Testis (tissue), 3 donors: ENCODE measurements around the gene PRDX4. TPM values are rescaled to one million over a fixed set of nuclear protein-coding genes. Genes with fewer than 3 reads are reported as not detected.

Source experiments
- DNase-seq: peaks from one replicate; pipeline ENCODE4 v3.0.0-alpha.2; 2019
- H3K27ac ChIP-seq, 2 donors: fragments of 200-600 bp; sonication (generic); one replicate each; pipeline ENCODE4 v1.5.1; 2019
- H3K27me3 ChIP-seq: fragments of 200-600 bp; sonication (generic); one replicate; pipeline ENCODE4 v1.5.1; 2019
- H3K36me3 ChIP-seq: fragments of 200-600 bp; sonication (generic); one replicate; pipeline ENCODE4 v1.5.1; 2017; ENCODE audit warnings: low read depth; ENCODE audit errors: missing control alignments
- H3K4me1 ChIP-seq: fragments of 200-600 bp; sonication (generic); one replicate; pipeline ENCODE4 v1.5.1; 2019
- H3K4me3 ChIP-seq, 2 donors: fragments of 200-600 bp; sonication (generic); one replicate each; pipeline ENCODE4 v1.5.1; 2017 to 2019
- H3K9me3 ChIP-seq: fragments of 200-600 bp; sonication (generic); one replicate; pipeline ENCODE4 v1.5.1; 2017
- POLR2A ChIP-seq: fragments of 450-650 bp; IDR thresholded peaks from one replicate; pipeline ENCODE4 v1.6.1; 2017; ENCODE audit warnings: antibody characterized with exemption, mild to moderate bottlenecking, moderate library complexity
- WGBS, 2 donors: methylation state at CpG; one replicate each; pipeline ENCODE4 v1.1.5; 2018; 5-methylcytosine and 5-hydroxymethylcytosine counted together
- intact Hi-C: fragments of 100-400 bp; cut with DNase I; formaldehyde crosslinking; loops from one replicate; pipeline ENCODE4 v1.15.1; 2023; ENCODE audit warnings: low total_unique reads
- polyA plus RNA-seq: library from polyadenylated mRNA; stranded (reverse); fragments of 350-450 nt; fragmentation: Illumina TruSeq; extraction: RNeasy Lipid Tissue Mini Kit (QIAGEN cat#74804); gene quantifications from one replicate; pipeline ENCODE4 v1.2.3, GENCODE V29; 2014; ENCODE audit warnings: low read depth, low replicate concordance; ENCODE audit not compliant: insufficient read depth
- total RNA-seq, 2 donors: library from RNA; depleted of rRNA; stranded (reverse); fragments of >200 nt; gene quantifications; one replicate each; pipeline ENCODE4 v1.2.3, GENCODE V29; 2016
- TF ChIP-seq, protein P1 (sequence below), 3 experiments: fragments of 450-650 bp in 2 of 3; fragments of 200-600 bp in 1 of 3; sonication (generic) in 1 of 3; IDR thresholded peaks; one replicate each; pipeline ENCODE4 v1.5.1; 2016 to 2019; ENCODE audit warnings: antibody characterized with exemption in 3 of 3, mild to moderate bottlenecking in 2 of 3, moderate library complexity in 1 of 3

Gene PRDX4
- total and polyA plus RNA-seq, 3 donors from 2014 or later = 211 to 218 (median 214) TPM

- no peaks in the 10 kb centered on the region for H3K9me3 ChIP-seq
- H3K36me3 ChIP-seq = no peaks in the 10 kb centered on the region
Measured at GRCh38 chrX:23726191-23726590, 58.9 kb downstream of the PRDX4 start.

GRCh38 chrX:23727206-23727605, 59.9 kb downstream of the PRDX4 start:
- 98% methylated on average over 3 of the region's 3 CpGs; no CpG with 5 or more reads in 1 of the 2 donors for WGBS, 2 donors
- H3K4me3 ChIP-seq = no peak overlapping the region
- DNase-seq = no peak
- TF ChIP-seq POLR2A = no peak
- TF ChIP-seq, protein P1, sequence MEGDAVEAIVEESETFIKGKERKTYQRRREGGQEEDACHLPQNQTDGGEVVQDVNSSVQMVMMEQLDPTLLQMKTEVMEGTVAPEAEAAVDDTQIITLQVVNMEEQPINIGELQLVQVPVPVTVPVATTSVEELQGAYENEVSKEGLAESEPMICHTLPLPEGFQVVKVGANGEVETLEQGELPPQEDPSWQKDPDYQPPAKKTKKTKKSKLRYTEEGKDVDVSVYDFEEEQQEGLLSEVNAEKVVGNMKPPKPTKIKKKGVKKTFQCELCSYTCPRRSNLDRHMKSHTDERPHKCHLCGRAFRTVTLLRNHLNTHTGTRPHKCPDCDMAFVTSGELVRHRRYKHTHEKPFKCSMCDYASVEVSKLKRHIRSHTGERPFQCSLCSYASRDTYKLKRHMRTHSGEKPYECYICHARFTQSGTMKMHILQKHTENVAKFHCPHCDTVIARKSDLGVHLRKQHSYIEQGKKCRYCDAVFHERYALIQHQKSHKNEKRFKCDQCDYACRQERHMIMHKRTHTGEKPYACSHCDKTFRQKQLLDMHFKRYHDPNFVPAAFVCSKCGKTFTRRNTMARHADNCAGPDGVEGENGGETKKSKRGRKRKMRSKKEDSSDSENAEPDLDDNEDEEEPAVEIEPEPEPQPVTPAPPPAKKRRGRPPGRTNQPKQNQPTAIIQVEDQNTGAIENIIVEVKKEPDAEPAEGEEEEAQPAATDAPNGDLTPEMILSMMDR (IDR thresholded peaks at IDR 0.05) = no peak
- H3K36me3 ChIP-seq = no peaks in the 10 kb centered on the region
- no peaks in the 10 kb centered on the region for H3K4me1 ChIP-seq
- intact Hi-C loops = no loop called here
- H3K9me3 ChIP-seq = no peaks in the 10 kb centered on the region
- H3K27ac ChIP-seq = no peak overlapping the region
- H3K27me3 ChIP-seq = no peaks in the 10 kb centered on the region

More at GRCh38 chrX:23726191-23726590, 58.9 kb downstream of the PRDX4 start:
- Histone ChIP-seq H3K4me1 (no peaks in the 10 kb centered on the region), H3K4me3 (no peak overlapping the region), H3K27me3 (no peaks in the 10 kb centered on the region), H3K27ac (no peak overlapping the region)
- 64 to 70% methylated on average over 6 of the region's 6 CpGs for WGBS, 2 donors
- no peak for TF ChIP-seq POLR2A
- TF ChIP-seq, protein P1 (IDR thresholded peaks at IDR 0.05) = no peak
- intact Hi-C loops = no loop called here
- DNase-seq = no peak

DNA sequence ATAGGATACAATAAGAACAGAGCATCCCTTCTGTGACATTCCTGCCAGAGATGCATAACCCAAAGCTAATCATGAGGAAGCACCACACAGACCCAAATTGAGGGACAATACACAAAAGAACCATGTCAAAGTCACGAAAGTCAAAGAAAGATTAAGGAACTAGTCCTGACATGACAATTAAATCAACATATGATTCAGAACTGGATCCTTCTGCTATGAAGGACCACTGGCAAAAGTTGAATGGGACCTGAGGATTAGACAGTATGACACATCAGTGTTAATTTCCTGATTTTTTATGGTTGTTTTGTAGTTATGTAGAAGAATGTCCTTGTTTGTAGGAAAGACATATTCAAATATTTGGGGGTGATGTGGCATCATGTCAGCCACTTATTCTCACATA, 61.9 kb downstream of the PRDX4 start:
- Histone ChIP-seq H3K36me3 (no peaks in the 10 kb centered on the region), H3K4me3 (no peak overlapping the region), H3K27me3 (no peaks in the 10 kb centered on the region), H3K4me1 (no peaks in the 10 kb centered on the region), H3K9me3 (no peaks in the 10 kb centered on the region), H3K27ac (no peak overlapping the region)
- intact Hi-C loops = no loop called here
- 83 to 86% methylated on average over 1 of the region's 1 CpG for WGBS, 2 donors
- TF ChIP-seq, protein P1 (IDR thresholded peaks at IDR 0.05) = no peak
- TF ChIP-seq POLR2A = no peak
- no peak for DNase-seq

- no peak overlapping the region for H3K27ac ChIP-seq
- no peaks in the 10 kb centered on the region for H3K36me3 ChIP-seq
- TF ChIP-seq, protein P1 (IDR thresholded peaks at IDR 0.05) = no peak
- no peak for TF ChIP-seq POLR2A
- H3K4me3 ChIP-seq = no peak overlapping the region
- no peak for DNase-seq
- no peaks in the 10 kb centered on the region for H3K4me1 ChIP-seq
- no peaks in the 10 kb centered on the region for H3K9me3 ChIP-seq
- H3K27me3 ChIP-seq = no peaks in the 10 kb centered on the region
- WGBS, 2 donors = 78 to 87% methylated on average over 1 of the region's 1 CpG
- intact Hi-C loops = no loop called here
Measured at GRCh38 chrX:23731951-23732350, 64.7 kb downstream of the PRDX4 start.

DNA sequence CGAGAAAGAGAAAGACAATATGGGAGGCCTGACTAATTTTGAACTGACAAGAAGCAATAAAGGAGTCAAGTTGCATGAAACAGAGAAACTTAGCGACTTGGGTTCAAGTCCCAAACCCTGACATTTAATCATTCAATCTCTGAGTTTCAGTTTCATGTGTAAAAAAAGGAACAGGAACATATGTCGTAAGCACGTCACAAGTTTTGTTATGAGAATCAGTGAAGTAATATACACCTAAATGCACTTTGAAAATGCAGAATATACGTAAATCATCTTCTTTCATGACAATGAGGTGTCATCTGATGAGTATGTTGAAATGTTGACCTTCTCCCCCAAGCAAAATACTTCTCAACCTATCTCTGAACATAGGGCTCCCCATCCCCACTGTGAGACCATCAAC, 65.4 kb downstream of the PRDX4 start:
- Histone ChIP-seq H3K27me3 (no peaks in the 10 kb centered on the region), H3K27ac (no peak overlapping the region), H3K36me3 (no peaks in the 10 kb centered on the region), H3K9me3 (no peaks in the 10 kb centered on the region), H3K4me1 (no peaks in the 10 kb centered on the region), H3K4me3 (no peak overlapping the region)
- TF ChIP-seq, protein P1 (IDR thresholded peaks at IDR 0.05) = no peak
- no peak for TF ChIP-seq POLR2A
- intact Hi-C loops = no loop called here
- WGBS, 2 donors = 88 to 91% methylated on average over 5 of the region's 5 CpGs
- DNase-seq = no peak
